CD14-positive monocyte (primary cell): ENCODE data around the gene PVR. TPM values are rescaled to one million over a fixed set of nuclear protein-coding genes. Genes with fewer than 3 reads are reported as not detected.
A peak's percentile ranks its signal among the peaks of the same experiment; 100 is the strongest.

Source experiments
- DNase-seq, 3 donors: peaks; one replicate each; pipeline ENCODE4 v3.0.0-alpha.2; 2011 to 2022
- H2AFZ ChIP-seq: 2 replicates; pipeline ENCODE4 v1.6.0; 2012; ENCODE audit warnings: mild to moderate bottlenecking, low read depth, low read length, inconsistent platforms; ENCODE audit not compliant: insufficient read depth, poor library complexity, severe bottlenecking
- H3K27ac ChIP-seq, 2 donors: 1 replicate in 1 of 2; 2 replicates in 1 of 2; pipeline ENCODE4 v1.5.1; 2012 to 2013; ENCODE audit warnings: low read length in 2 of 2, control low read depth in 1 of 2, inconsistent platforms in 1 of 2, low read depth in 1 of 2, mild to moderate bottlenecking in 1 of 2
- H3K27me3 ChIP-seq, 2 donors: one replicate each; pipeline versions ENCODE4 v1.6.0 to v1.6.1; 2011 to 2013; ENCODE audit warnings: low read length in 2 of 2; ENCODE audit not compliant: control insufficient read depth in 2 of 2, insufficient read depth in 2 of 2
- H3K36me3 ChIP-seq, 2 donors: replicated peaks in 1 of 2; 1 replicate in 1 of 2; 2 replicates in 1 of 2; pipeline versions ENCODE4 v1.5.1 to v1.6.1; 2012 to 2013; ENCODE audit warnings: low read length in 2 of 2, control low read depth in 1 of 2, inconsistent platforms in 1 of 2, mild to moderate bottlenecking in 1 of 2; ENCODE audit not compliant: insufficient read depth in 2 of 2, control insufficient read depth in 1 of 2
- H3K4me1 ChIP-seq, 2 donors: 1 replicate in 1 of 2; 2 replicates in 1 of 2; pipeline versions ENCODE4 v1.5.1 to v1.6.1; 2012 to 2013; ENCODE audit warnings: low read length in 2 of 2, control low read depth in 1 of 2, inconsistent platforms in 1 of 2, mild to moderate bottlenecking in 1 of 2, moderate library complexity in 1 of 2; ENCODE audit not compliant: insufficient read depth in 2 of 2, control insufficient read depth in 1 of 2
- H3K4me2 ChIP-seq: replicated peaks from 2 replicates; pipeline ENCODE3; 2012; ENCODE audit warnings: low read length, moderate library complexity, mild to moderate bottlenecking; ENCODE audit not compliant: poor library complexity, severe bottlenecking; ENCODE audit errors: extremely low read depth
- H3K4me3 ChIP-seq, 3 experiments: fragments of 200-600 bp in 1 of 3; sonication (generic) in 1 of 3; replicated peaks in 1 of 3; 1 replicate in 2 of 3; 2 replicates in 1 of 3; pipeline ENCODE4 v1.5.1; 2011 to 2013; ENCODE audit warnings: low read length in 3 of 3, mild to moderate bottlenecking in 3 of 3, control low read depth in 2 of 3, low read depth in 2 of 3, inconsistent platforms in 1 of 3, moderate library complexity in 1 of 3
- H3K79me2 ChIP-seq: 2 replicates; pipeline ENCODE4 v1.6.0; 2012; ENCODE audit warnings: mild to moderate bottlenecking, control low read depth, inconsistent platforms, low read length, moderate library complexity; ENCODE audit not compliant: insufficient read depth
- H3K9ac ChIP-seq: 2 replicates; pipeline ENCODE4 v1.6.0; 2017; ENCODE audit warnings: low read length, mild to moderate bottlenecking; ENCODE audit not compliant: insufficient read depth, poor library complexity, severe bottlenecking
- H3K9me3 ChIP-seq, 2 donors: replicated peaks in 1 of 2; 1 replicate in 1 of 2; 2 replicates in 1 of 2; pipeline versions ENCODE4 v1.5.1 to v1.6.1; 2012 to 2013; ENCODE audit warnings: low read length in 2 of 2, control low read depth in 1 of 2; ENCODE audit not compliant: control insufficient read depth in 1 of 2, insufficient read depth in 1 of 2
- H4K20me1 ChIP-seq: 2 replicates; pipeline ENCODE4 v1.6.0; 2012; ENCODE audit warnings: mild to moderate bottlenecking, low read length, control low read depth, moderate library complexity; ENCODE audit not compliant: insufficient read depth
- H3K27ac Mint-ChIP-seq, 7 donors: one replicate each; pipeline ENCODE4 v1.8.0; 2020; ENCODE audit warnings: mild to moderate bottlenecking in 7 of 7, mixed read lengths in 7 of 7, moderate library complexity in 6 of 7, inconsistent platforms in 2 of 7
- H3K27me3 Mint-ChIP-seq, 3 donors: one replicate each; pipeline ENCODE4 v1.8.0; 2021 to 2022; ENCODE audit warnings: low read depth in 3 of 3, mild to moderate bottlenecking in 3 of 3, mixed read lengths in 3 of 3, moderate library complexity in 3 of 3, inconsistent platforms in 1 of 3
- H3K36me3 Mint-ChIP-seq, 2 donors: one replicate each; pipeline ENCODE4 v1.8.0; 2020; ENCODE audit warnings: mixed read lengths in 2 of 2, inconsistent platforms in 1 of 2, mild to moderate bottlenecking in 1 of 2
- H3K4me1 Mint-ChIP-seq: one replicate; pipeline ENCODE4 v1.8.0; 2020; ENCODE audit warnings: mild to moderate bottlenecking, mixed read lengths
- H3K4me3 Mint-ChIP-seq, 2 donors: one replicate each; pipeline ENCODE4 v1.8.0; 2020; ENCODE audit warnings: mild to moderate bottlenecking in 2 of 2, mixed read lengths in 2 of 2, moderate library complexity in 1 of 2
- H3K9me3 Mint-ChIP-seq, 7 donors: one replicate each; pipeline ENCODE4 v1.8.0; 2020 to 2022; ENCODE audit warnings: mixed read lengths in 7 of 7, mild to moderate bottlenecking in 6 of 7, moderate library complexity in 6 of 7, inconsistent platforms in 2 of 7
- WGBS: methylation state at CpG from one replicate; pipeline ENCODE4 v1.1.5; 2013; ENCODE audit warnings: missing lambda C conversion rate; ENCODE audit not compliant: insufficient coverage; 5-methylcytosine and 5-hydroxymethylcytosine counted together
- intact Hi-C, 2 donors: fragments of 100-400 bp; cut with micrococcal nuclease; formaldehyde crosslinking; loops; one replicate each; pipeline versions ENCODE4 v1.15.0 to v1.15.1; 2023
- polyA plus RNA-seq, 3 donors: library from polyadenylated mRNA; depleted of rRNA in 1 of 3; unstranded in 2 of 3; stranded (reverse) in 1 of 3; fragments of 300-500 nt in 2 of 3; fragments of >200 nt in 1 of 3; fragmentation: Illumina TruSeq in 2 of 3; gene quantifications; 1 replicate in 2 of 3; 2 replicates in 1 of 3; pipeline ENCODE4 v1.2.3, GENCODE V29; 2012 to 2021
- TF ChIP-seq, protein P1 (sequence below): fragments of 200-600 bp; IDR thresholded peaks from one replicate; pipeline ENCODE4 v1.8.0; 2022; ENCODE audit warnings: antibody characterized with exemption, mild to moderate bottlenecking

The PVR gene
- polyA plus RNA-seq, 3 donors, result 10.1 to 20.2 (median 12.9) TPM

DNA sequence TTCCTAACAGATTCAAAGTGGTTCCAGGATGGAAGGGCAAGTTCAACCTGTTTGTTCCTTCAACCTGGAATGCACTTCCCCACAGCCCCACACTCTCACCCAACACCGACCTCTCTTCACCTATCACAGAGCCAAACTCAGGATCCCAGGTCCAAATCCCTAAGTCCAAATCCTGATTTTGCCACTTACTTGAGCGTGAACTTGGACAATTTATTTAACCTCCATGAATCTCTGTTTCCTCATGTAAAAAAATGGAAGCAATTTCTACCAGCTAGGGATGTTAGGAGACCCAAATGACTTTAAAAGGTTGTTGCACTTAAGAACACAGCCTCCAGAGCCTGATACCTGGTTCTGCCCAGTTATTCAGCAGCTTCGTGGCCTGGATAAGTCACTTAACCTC, 35.8 kb upstream of the PVR start:
- H3K9me3 Mint-ChIP-seq, result peaks cover 0 to 4% (median 0%) of the 10 kb centered on the region in 7 donors
- Histone ChIP-seq H2AFZ (no peak overlapping the region), H3K9me3 (no peaks in the 10 kb centered on the region), H3K9ac (no peak overlapping the region), H3K27me3 (peaks cover 0 to 2% of the 10 kb centered on the region in 2 donors), H3K27ac (no peak overlapping the region), H3K4me3 (no peak overlapping the region), H4K20me1 (no peaks in the 10 kb centered on the region), H3K79me2 (no peaks in the 10 kb centered on the region), H3K36me3 (no peaks in the 10 kb centered on the region), H3K4me2 (no peak overlapping the region), H3K4me1 (peaks cover 18 to 26% of the 10 kb centered on the region in 2 donors)
- peak overlapping the region in 1 of 2 donors; percentile 11 for H3K4me3 Mint-ChIP-seq
- intact Hi-C loops, result no loop called here
- peak overlapping the region in 1 of 7 donors; percentile 61 for H3K27ac Mint-ChIP-seq
- H3K27me3 Mint-ChIP-seq, result peaks cover 2 to 6% (median 4%) of the 10 kb centered on the region in 3 donors
- H3K4me1 Mint-ChIP-seq, result peaks cover 22% of the 10 kb centered on the region
- TF ChIP-seq, protein P1, sequence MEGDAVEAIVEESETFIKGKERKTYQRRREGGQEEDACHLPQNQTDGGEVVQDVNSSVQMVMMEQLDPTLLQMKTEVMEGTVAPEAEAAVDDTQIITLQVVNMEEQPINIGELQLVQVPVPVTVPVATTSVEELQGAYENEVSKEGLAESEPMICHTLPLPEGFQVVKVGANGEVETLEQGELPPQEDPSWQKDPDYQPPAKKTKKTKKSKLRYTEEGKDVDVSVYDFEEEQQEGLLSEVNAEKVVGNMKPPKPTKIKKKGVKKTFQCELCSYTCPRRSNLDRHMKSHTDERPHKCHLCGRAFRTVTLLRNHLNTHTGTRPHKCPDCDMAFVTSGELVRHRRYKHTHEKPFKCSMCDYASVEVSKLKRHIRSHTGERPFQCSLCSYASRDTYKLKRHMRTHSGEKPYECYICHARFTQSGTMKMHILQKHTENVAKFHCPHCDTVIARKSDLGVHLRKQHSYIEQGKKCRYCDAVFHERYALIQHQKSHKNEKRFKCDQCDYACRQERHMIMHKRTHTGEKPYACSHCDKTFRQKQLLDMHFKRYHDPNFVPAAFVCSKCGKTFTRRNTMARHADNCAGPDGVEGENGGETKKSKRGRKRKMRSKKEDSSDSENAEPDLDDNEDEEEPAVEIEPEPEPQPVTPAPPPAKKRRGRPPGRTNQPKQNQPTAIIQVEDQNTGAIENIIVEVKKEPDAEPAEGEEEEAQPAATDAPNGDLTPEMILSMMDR, result no peak
- WGBS, result 50% methylated on average over 1 of the region's 3 CpGs
- no peak for DNase-seq
- H3K36me3 Mint-ChIP-seq, result no peaks in the 10 kb centered on the region

DNA sequence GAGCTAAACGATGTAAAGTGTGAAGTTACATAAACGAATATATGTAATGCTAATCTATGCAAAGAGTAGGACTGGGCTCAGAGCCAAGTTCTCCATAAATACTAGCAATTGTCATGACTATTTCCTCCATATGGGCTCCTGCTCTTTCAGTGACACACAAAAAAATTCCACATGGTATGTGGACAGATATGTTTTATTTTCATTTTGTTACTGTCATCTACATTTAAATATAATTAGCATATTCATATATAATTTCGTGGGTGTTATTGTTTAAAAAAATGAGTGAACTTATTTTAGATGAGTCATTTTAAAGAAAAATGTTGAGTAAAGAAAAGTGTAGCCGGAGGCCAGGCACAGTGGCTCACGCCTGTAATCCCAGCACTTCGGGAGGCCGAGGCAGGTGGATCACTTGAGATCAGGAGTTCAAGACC, 35.3 kb upstream of the PVR start:
- intact Hi-C loops, result no loop called here
- H3K4me1 ChIP-seq, result peaks cover 18 to 26% of the 10 kb centered on the region in 2 donors
- H3K27ac ChIP-seq, result no peak overlapping the region
- H3K27ac Mint-ChIP-seq, result peak overlapping the region in 1 of 7 donors; percentile 66
- H3K9me3 Mint-ChIP-seq, result peaks cover 0 to 4% (median 0%) of the 10 kb centered on the region in 7 donors
- H3K27me3 ChIP-seq, result no peaks in the 10 kb centered on the region
- H3K36me3 Mint-ChIP-seq, result no peaks in the 10 kb centered on the region
- no peaks in the 10 kb centered on the region for H4K20me1 ChIP-seq
- H3K4me3 ChIP-seq, result no peak overlapping the region
- H3K9me3 ChIP-seq, result no peaks in the 10 kb centered on the region
- no peak overlapping the region for H2AFZ ChIP-seq
- H3K4me1 Mint-ChIP-seq, result peaks cover 22% of the 10 kb centered on the region
- H3K4me3 Mint-ChIP-seq, result no peak overlapping the region
- no peak overlapping the region for H3K9ac ChIP-seq
- peaks cover 2 to 6% (median 4%) of the 10 kb centered on the region in 3 donors for H3K27me3 Mint-ChIP-seq
- no peaks in the 10 kb centered on the region for H3K36me3 ChIP-seq
- peak in 2 of 3 donors; percentile 38 to 61 for DNase-seq
- H3K79me2 ChIP-seq, result no peaks in the 10 kb centered on the region
- TF ChIP-seq, protein P1, result no peak
- no peak overlapping the region for H3K4me2 ChIP-seq
- 78% methylated on average over 3 of the region's 7 CpGs for WGBS
